Measurements from ENCODE around the gene PADI3. TPM values are rescaled to one million over a fixed set of nuclear protein-coding genes. Genes with fewer than 3 reads are reported as not detected.

The PADI3 gene
- total and polyA plus RNA-seq, 9 of the 15 experiments (the other 6 are each of a cell fraction or from before 2014, with no cell fraction given): not detected

DNA sequence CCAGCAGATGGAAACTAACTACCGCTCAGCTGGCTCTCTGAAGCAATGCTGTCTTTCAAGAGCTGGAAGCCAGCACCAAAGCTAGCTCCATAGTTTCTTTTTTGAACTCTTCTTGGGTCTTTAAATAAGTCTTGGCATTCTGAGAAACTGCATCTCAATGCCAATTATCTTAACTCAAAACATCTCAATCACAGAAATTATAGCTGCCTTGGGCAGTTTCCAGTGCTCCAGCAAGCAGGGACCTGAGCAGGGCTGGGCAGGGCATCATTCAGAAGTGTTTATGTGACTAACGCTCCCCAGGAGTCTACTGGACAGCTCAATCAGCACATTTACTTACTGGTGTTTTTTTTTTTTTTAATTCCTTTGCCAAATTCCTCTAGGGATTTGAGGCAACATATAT, 40.8 kb downstream of the PADI3 start:
- TF ChIP-seq CEBPG (CRISPR knock-in tag; IDR thresholded peaks at IDR 0.05) (no peak), CEBPG (tag; conservative IDR thresholded peaks at IDR 0.05 in 1 of 2, IDR thresholded peaks at IDR 0.05 in 1 of 2) (no peak), ZNF354B (CRISPR knock-in tag; IDR thresholded peaks at IDR 0.05) (no peak), SP2 (IDR thresholded peaks at IDR 0.05; ENCODE audit: extremely low read depth, low read depth, low read length, poor library complexity, severe bottlenecking) (no peak), JUN (IDR thresholded peaks at IDR 0.05; ENCODE audit: borderline replicate concordance, low read depth, low read length) (no peak), JUN (CRISPR knock-in tag; IDR thresholded peaks at IDR 0.05; ENCODE audit: borderline replicate concordance) (no peak), ZKSCAN3 (CRISPR knock-in tag; IDR thresholded peaks at IDR 0.05) (no peak), RBM25 (IDR thresholded peaks at IDR 0.05; ENCODE audit: low read depth, low read length, severe bottlenecking) (no peak), NFIC (IDR thresholded peaks at IDR 0.05) (no peak), MBD2 (IDR thresholded peaks at IDR 0.05; ENCODE audit: borderline replicate concordance, low read depth) (no peak), POLR3G (IDR thresholded peaks at IDR 0.05; ENCODE audit: extremely low read depth, insufficient read length, insufficient replicate concordance) (no peak), GTF2A2 (tag; IDR thresholded peaks at IDR 0.05) (no peak)
- TF ChIP-seq, protein P1, sequence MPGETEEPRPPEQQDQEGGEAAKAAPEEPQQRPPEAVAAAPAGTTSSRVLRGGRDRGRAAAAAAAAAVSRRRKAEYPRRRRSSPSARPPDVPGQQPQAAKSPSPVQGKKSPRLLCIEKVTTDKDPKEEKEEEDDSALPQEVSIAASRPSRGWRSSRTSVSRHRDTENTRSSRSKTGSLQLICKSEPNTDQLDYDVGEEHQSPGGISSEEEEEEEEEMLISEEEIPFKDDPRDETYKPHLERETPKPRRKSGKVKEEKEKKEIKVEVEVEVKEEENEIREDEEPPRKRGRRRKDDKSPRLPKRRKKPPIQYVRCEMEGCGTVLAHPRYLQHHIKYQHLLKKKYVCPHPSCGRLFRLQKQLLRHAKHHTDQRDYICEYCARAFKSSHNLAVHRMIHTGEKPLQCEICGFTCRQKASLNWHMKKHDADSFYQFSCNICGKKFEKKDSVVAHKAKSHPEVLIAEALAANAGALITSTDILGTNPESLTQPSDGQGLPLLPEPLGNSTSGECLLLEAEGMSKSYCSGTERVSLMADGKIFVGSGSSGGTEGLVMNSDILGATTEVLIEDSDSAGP (CRISPR knock-in tag; IDR thresholded peaks at IDR 0.05): no peak
- TF ChIP-seq, protein P2, sequence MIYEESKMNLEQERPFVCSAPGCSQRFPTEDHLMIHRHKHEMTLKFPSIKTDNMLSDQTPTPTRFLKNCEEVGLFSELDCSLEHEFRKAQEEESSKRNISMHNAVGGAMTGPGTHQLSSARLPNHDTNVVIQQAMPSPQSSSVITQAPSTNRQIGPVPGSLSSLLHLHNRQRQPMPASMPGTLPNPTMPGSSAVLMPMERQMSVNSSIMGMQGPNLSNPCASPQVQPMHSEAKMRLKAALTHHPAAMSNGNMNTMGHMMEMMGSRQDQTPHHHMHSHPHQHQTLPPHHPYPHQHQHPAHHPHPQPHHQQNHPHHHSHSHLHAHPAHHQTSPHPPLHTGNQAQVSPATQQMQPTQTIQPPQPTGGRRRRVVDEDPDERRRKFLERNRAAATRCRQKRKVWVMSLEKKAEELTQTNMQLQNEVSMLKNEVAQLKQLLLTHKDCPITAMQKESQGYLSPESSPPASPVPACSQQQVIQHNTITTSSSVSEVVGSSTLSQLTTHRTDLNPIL (CRISPR knock-in tag; IDR thresholded peaks at IDR 0.05): no peak
- WGBS (ENCODE audit: insufficient coverage, low coverage, missing lambda C conversion rate): 0% methylated on average over 2 of the region's 2 CpGs
- POLR2A ChIA-PET: interaction anchor here (0.6 to 0.7 kb wide), 2 partner anchors 15 to 74 kb away, joined by 3 read pairs; no protein-coding TSS in a partner anchor
- H3K4me2 ChIP-seq (ENCODE audit: insufficient read depth, low read length): no peak overlapping the region
- H3K9ac ChIP-seq (ENCODE audit: insufficient read depth in 1 of 2, low read depth in 2 of 2, low read length in 2 of 2): no peak overlapping the region
- no peak overlapping the region for H3K4me3 ChIP-seq
- H4K20me1 ChIP-seq (replicated peaks; ENCODE audit: control insufficient read depth, insufficient read depth, low read length): peaks cover 14% of the 10 kb centered on the region
- in situ Hi-C loops (cut with MboI): no loop called here
- no peaks in the 10 kb centered on the region for H3K36me3 ChIP-seq (ENCODE audit: control insufficient read depth, insufficient read depth, low read length)
- no TSS peak for BruUV-seq (replicated peaks)
- peaks cover 18 to 39% of the 10 kb centered on the region in 2 experiments for H3K27me3 ChIP-seq (ENCODE audit: control insufficient read depth in 2 of 2, insufficient read depth in 2 of 2, low read length in 2 of 2)
- intact Hi-C loops (cut with micrococcal nuclease): no loop called here
- H2AFZ ChIP-seq (ENCODE audit: low read depth, low read length): no peak overlapping the region
- H3K4me1 ChIP-seq (replicated peaks in 1 of 2; ENCODE audit: control insufficient read depth in 2 of 2, insufficient read depth in 2 of 2, low read length in 2 of 2): peaks cover 2 to 3% of the 10 kb centered on the region in 2 experiments; a peak in 3 of 5 replicates
- H3K79me2 ChIP-seq (ENCODE audit: control insufficient read depth, insufficient read depth, low read length): no peaks in the 10 kb centered on the region
- ATAC-seq (no peak), FAIRE-seq (no peak), DNase-seq (ENCODE audit: extremely low read depth in 1 of 4, low spot score in 3 of 4) (no peak)
- H3K9me1 ChIP-seq (ENCODE audit: control insufficient read depth, insufficient read depth, low read length): no peaks in the 10 kb centered on the region
- H3K27ac ChIP-seq (ENCODE audit: extremely low read depth, low read depth, low read length): no peak overlapping the region
- no peaks in the 10 kb centered on the region for H3K9me3 ChIP-seq (replicated peaks; ENCODE audit: control insufficient read depth, insufficient read depth, low read depth, low read length)
- CTCF ChIA-PET (ENCODE audit: low intra/inter-chr PET ratio): no interaction called here
